PC-9 (cell line): Measurements from ENCODE around the gene HAUS5. TPM values are rescaled to one million over a fixed set of nuclear protein-coding genes. Genes with fewer than 3 reads are reported as not detected.

Experiments used
- BruUV-seq: library from RNA; stranded (reverse); fragments of 400-500 nt; replicated peaks from 2 replicates; lab custom pipeline; 2021; lab: Mats Ljungman, UMichigan
- CTCF ChIA-PET: fragments of 300-600 bp; sonication (Branson Sonifier 250); formaldehyde crosslinking; loops from one replicate; lab custom pipeline; 2022; ENCODE audit warnings: antibody characterized with exemption; lab: Charles Lee
- POLR2A ChIA-PET: fragments of 300-600 bp; sonication (Branson Sonifier 250); formaldehyde crosslinking; loops from one replicate; lab custom pipeline; 2022; ENCODE audit warnings: antibody characterized with exemption; ENCODE audit not compliant: unreplicated experiment; lab: Charles Lee
- DNase-seq, 2 experiments: peaks; one replicate each; pipeline versions ENCODE4 v3.0.0 to v3.0.0-alpha.2; 2015 to 2022; ENCODE audit warnings: mixed read lengths in 1 of 2
- H2AFZ ChIP-seq: fragments of 200-600 bp; sonication (generic); 2 replicates; pipeline ENCODE4 v1.8.1; 2017; ENCODE audit warnings: antibody characterized with exemption
- H3F3A ChIP-seq: fragments of 200-600 bp; sonication (generic); 2 replicates; pipeline ENCODE4 v1.8.1; 2017; ENCODE audit warnings: antibody characterized with exemption, mild to moderate bottlenecking, low read depth; ENCODE audit not compliant: insufficient read depth
- H3K27ac ChIP-seq: fragments of 200-600 bp; sonication (generic); 2 replicates; pipeline ENCODE4 v1.6.1; 2016; ENCODE audit warnings: mixed run types
- H3K27me3 ChIP-seq: fragments of 200-600 bp; sonication (generic); 2 replicates; pipeline ENCODE4 v1.6.1; 2016; ENCODE audit warnings: low read depth, mixed run types; ENCODE audit not compliant: insufficient read depth
- H3K36me3 ChIP-seq: fragments of 200-600 bp; sonication (generic); 2 replicates; pipeline ENCODE4 v1.6.1; 2016; ENCODE audit warnings: low read depth, mixed run types
- H3K4me1 ChIP-seq: fragments of 200-600 bp; sonication (generic); replicated peaks from 2 replicates; pipeline ENCODE4 v1.6.1; 2016; ENCODE audit warnings: mixed run types; ENCODE audit not compliant: insufficient read depth
- H3K4me2 ChIP-seq: fragments of 200-600 bp; sonication (generic); 2 replicates; pipeline ENCODE4 v1.6.1; 2017; ENCODE audit warnings: mixed run types
- H3K4me3 ChIP-seq: fragments of 200-600 bp; sonication (generic); 2 replicates; pipeline ENCODE4 v1.6.1; 2016; ENCODE audit warnings: mixed run types
- H3K79me2 ChIP-seq: fragments of 200-600 bp; sonication (generic); 2 replicates; pipeline ENCODE4 v1.6.1; 2017; ENCODE audit warnings: low read depth, mixed run types
- H3K9me2 ChIP-seq: fragments of 200-600 bp; sonication (generic); 2 replicates; pipeline ENCODE4 v1.8.1; 2017; ENCODE audit warnings: mild to moderate bottlenecking; ENCODE audit not compliant: insufficient read depth
- H3K9me3 ChIP-seq: fragments of 200-600 bp; sonication (generic); 2 replicates; pipeline ENCODE4 v1.8.1; 2016; ENCODE audit warnings: low read depth; ENCODE audit not compliant: insufficient read depth
- H4K20me1 ChIP-seq: fragments of 200-600 bp; sonication (generic); 2 replicates; pipeline ENCODE4 v1.8.1; 2017; ENCODE audit not compliant: insufficient read depth
- CTCF ChIP-seq: fragments of 200-600 bp; sonication (generic); conservative IDR thresholded peaks from 2 replicates; pipeline ENCODE4 v1.6.1; 2017; ENCODE audit warnings: mixed run types, antibody characterized with exemption, mild to moderate bottlenecking, moderate library complexity
- EZH2 ChIP-seq: fragments of 200-600 bp; sonication (generic); IDR thresholded peaks from 2 replicates; pipeline ENCODE4 v1.8.0; 2017; ENCODE audit warnings: antibody characterized with exemption, low read depth
- intact Hi-C: fragments of 100-400 bp; cut with micrococcal nuclease; formaldehyde crosslinking; loops from one replicate; pipeline ENCODE4 v1.10.0; 2022; ENCODE audit not compliant: unreplicated experiment
- total RNA-seq: library from RNA; stranded (reverse); gene quantifications from 2 replicates; pipeline ENCODE4 v1.2.3, GENCODE V29; 2021

Gene HAUS5
- total RNA-seq, 1 experiment from 2014 or later = 21.7 TPM

- no peaks in the 10 kb centered on the region for H3K4me1 ChIP-seq
- CTCF ChIA-PET = no interaction called here
- BruUV-seq = no TSS peak
- no peak overlapping the region for H3K27ac ChIP-seq
- no peaks in the 10 kb centered on the region for H3K36me3 ChIP-seq
- no peaks in the 10 kb centered on the region for H3K9me3 ChIP-seq
- H2AFZ ChIP-seq = no peak overlapping the region
- intact Hi-C loops = no loop called here
- H3K4me2 ChIP-seq = no peak overlapping the region
- no peak for DNase-seq
- H4K20me1 ChIP-seq = no peaks in the 10 kb centered on the region
- TF ChIP-seq EZH2 (no peak), CTCF (no peak)
- POLR2A ChIA-PET = no interaction called here
- no peak overlapping the region for H3K4me3 ChIP-seq
- H3K9me2 ChIP-seq = no peaks in the 10 kb centered on the region
- peaks cover 6% of the 10 kb centered on the region for H3K27me3 ChIP-seq
- no peaks in the 10 kb centered on the region for H3K79me2 ChIP-seq
- H3F3A ChIP-seq = peaks cover 24% of the 10 kb centered on the region; the same call in 1 of the 2 replicates
These were observed 51.4 kb downstream of the HAUS5 start for GRCh38 chr19:35663981-35664380.

GRCh38 chr19:35665157-35665556, 52.6 kb downstream of the HAUS5 start:
- CTCF ChIA-PET = no interaction called here
- Histone ChIP-seq H3K9me3 (no peaks in the 10 kb centered on the region), H3F3A (peaks cover 17% of the 10 kb centered on the region; the same call in 1 of the 2 replicates), H2AFZ (no peak overlapping the region), H3K4me1 (no peaks in the 10 kb centered on the region), H3K9me2 (no peaks in the 10 kb centered on the region), H3K36me3 (no peaks in the 10 kb centered on the region), H3K27me3 (peaks cover 17% of the 10 kb centered on the region), H4K20me1 (no peaks in the 10 kb centered on the region), H3K4me2 (no peak overlapping the region), H3K27ac (no peak overlapping the region), H3K4me3 (no peak overlapping the region), H3K79me2 (no peaks in the 10 kb centered on the region)
- BruUV-seq = no TSS peak
- POLR2A ChIA-PET = no interaction called here
- intact Hi-C loops = no loop called here
- no peak for DNase-seq
- TF ChIP-seq CTCF (no peak), EZH2 (no peak)

- ChIA-PET POLR2A (no interaction called here), CTCF (no interaction called here)
- intact Hi-C loops = no loop called here
- no peaks in the 10 kb centered on the region for H3K36me3 ChIP-seq
- H3K79me2 ChIP-seq = no peaks in the 10 kb centered on the region
- H2AFZ ChIP-seq = no peak overlapping the region
- no peaks in the 10 kb centered on the region for H3K4me1 ChIP-seq
- H4K20me1 ChIP-seq = no peaks in the 10 kb centered on the region
- TF ChIP-seq CTCF (no peak), EZH2 (no peak)
- H3K4me2 ChIP-seq = no peak overlapping the region
- H3K27ac ChIP-seq = no peak overlapping the region
- H3F3A ChIP-seq = peaks cover 15% of the 10 kb centered on the region; the same call in 1 of the 2 replicates
- DNase-seq = no peak
- no peaks in the 10 kb centered on the region for H3K9me2 ChIP-seq
- no TSS peak for BruUV-seq
- no peak overlapping the region for H3K4me3 ChIP-seq
- no peaks in the 10 kb centered on the region for H3K9me3 ChIP-seq
- peaks cover 17% of the 10 kb centered on the region for H3K27me3 ChIP-seq
These were observed 53.1 kb downstream of the HAUS5 start for GRCh38 chr19:35665604-35666003.
